H9 (cell line): ENCODE results near the gene ACAP3. TPM values are rescaled to one million over a fixed set of nuclear protein-coding genes. Genes with fewer than 3 reads are reported as not detected.
A peak's percentile ranks its signal among the peaks of the same experiment; 100 is the strongest.

Experiments
- DNase-seq: peaks from one replicate; pipeline ENCODE4 v3.0.0-alpha.2; 2017
- H2AFZ ChIP-seq: one replicate; pipeline ENCODE4 v1.6.1; 2013; ENCODE audit warnings: mild to moderate bottlenecking, low read length, control low read depth, moderate library complexity
- H2AK5ac ChIP-seq: 2 replicates; pipeline ENCODE4 v1.6.1; 2013; ENCODE audit warnings: low read length, control low read depth, mixed read lengths; ENCODE audit not compliant: insufficient read length
- H2BK120ac ChIP-seq: one replicate; pipeline ENCODE4 v1.6.1; 2013; ENCODE audit warnings: low read depth, mild to moderate bottlenecking, low read length, control low read depth, inconsistent platforms; ENCODE audit not compliant: poor library complexity, severe bottlenecking
- H2BK12ac ChIP-seq: 2 replicates; pipeline ENCODE4 v1.6.1; 2013; ENCODE audit warnings: low read length, control low read depth, mixed read lengths, low read depth; ENCODE audit not compliant: insufficient read length
- H2BK15ac ChIP-seq: 2 replicates; pipeline ENCODE4 v1.6.1; 2013; ENCODE audit warnings: low read depth, low read length, control low read depth
- H2BK20ac ChIP-seq: one replicate; pipeline ENCODE4 v1.6.1; 2013; ENCODE audit warnings: low read depth, mild to moderate bottlenecking, low read length, control low read depth, inconsistent platforms; ENCODE audit not compliant: poor library complexity, severe bottlenecking
- H2BK5ac ChIP-seq: 2 replicates; pipeline ENCODE4 v1.6.1; 2013; ENCODE audit warnings: low read length, control low read depth, mixed read lengths; ENCODE audit not compliant: insufficient read length
- H3K14ac ChIP-seq: 2 replicates; pipeline ENCODE4 v1.6.1; 2013; ENCODE audit warnings: low read length, control low read depth; ENCODE audit not compliant: insufficient read depth
- H3K18ac ChIP-seq: 2 replicates; pipeline ENCODE4 v1.6.1; 2013; ENCODE audit warnings: low read depth, mild to moderate bottlenecking, mixed read lengths, low read length, control low read depth; ENCODE audit not compliant: insufficient read length
- H3K23ac ChIP-seq: 2 replicates; pipeline ENCODE4 v1.6.1; 2013; ENCODE audit warnings: low read length, control low read depth, mixed read lengths, low read depth; ENCODE audit not compliant: insufficient read length
- H3K23me2 ChIP-seq: 2 replicates; pipeline ENCODE4 v1.6.1; 2013; ENCODE audit warnings: low read depth, mild to moderate bottlenecking, mixed read lengths, low read length, control low read depth; ENCODE audit not compliant: insufficient read length, poor library complexity, severe bottlenecking
- H3K27ac ChIP-seq: 2 replicates; pipeline ENCODE4 v1.5.1; 2013; ENCODE audit warnings: low read length, control low read depth, mixed read lengths, low read depth; ENCODE audit not compliant: insufficient read length
- H3K27me3 ChIP-seq: 2 replicates; pipeline ENCODE4 v1.6.1; 2013; ENCODE audit warnings: low read length, control low read depth, inconsistent platforms; ENCODE audit not compliant: insufficient read depth
- H3K4ac ChIP-seq: 2 replicates; pipeline ENCODE4 v1.6.1; 2013; ENCODE audit warnings: low read depth, mild to moderate bottlenecking, control low read depth, inconsistent platforms, low read length, moderate library complexity
- H3K4me1 ChIP-seq: 2 replicates; pipeline ENCODE4 v1.6.1; 2013; ENCODE audit warnings: low read length, control low read depth, inconsistent platforms; ENCODE audit not compliant: insufficient read depth
- H3K4me2 ChIP-seq: 2 replicates; pipeline ENCODE4 v1.6.1; 2013; ENCODE audit warnings: low read length, control low read depth, mixed read lengths; ENCODE audit not compliant: insufficient read length, insufficient read depth
- H3K56ac ChIP-seq: 2 replicates; pipeline ENCODE4 v1.6.1; 2013; ENCODE audit warnings: low read depth, mild to moderate bottlenecking, mixed read lengths, low read length, control low read depth; ENCODE audit not compliant: insufficient read length
- H3K79me1 ChIP-seq: 2 replicates; pipeline ENCODE4 v1.6.1; 2013; ENCODE audit warnings: low read depth, mild to moderate bottlenecking, moderate library complexity, low read length, control low read depth, inconsistent platforms; ENCODE audit not compliant: insufficient read depth, poor library complexity, severe bottlenecking
- H3K79me2 ChIP-seq: 2 replicates; pipeline ENCODE4 v1.6.1; 2013; ENCODE audit warnings: low read length, control low read depth, inconsistent platforms; ENCODE audit not compliant: insufficient read depth
- H3K9ac ChIP-seq: 2 replicates; pipeline ENCODE4 v1.6.1; 2013; ENCODE audit warnings: low read length, control low read depth, mixed read lengths; ENCODE audit not compliant: insufficient read length; ENCODE audit errors: extremely low read depth
- H3K9me3 ChIP-seq: one replicate; pipeline ENCODE4 v1.6.1; 2013; ENCODE audit warnings: low read depth, low read length, inconsistent platforms; ENCODE audit not compliant: control insufficient read depth
- H3T11ph ChIP-seq: one replicate; pipeline ENCODE4 v1.6.1; 2013; ENCODE audit warnings: mild to moderate bottlenecking, low read length, control low read depth, inconsistent platforms
- H4K20me1 ChIP-seq: one replicate; pipeline ENCODE4 v1.6.1; 2013; ENCODE audit not compliant: control insufficient read depth, insufficient read length, insufficient read depth
- H4K5ac ChIP-seq: 2 replicates; pipeline ENCODE4 v1.6.1; 2013; ENCODE audit warnings: low read depth, mild to moderate bottlenecking, mixed read lengths, low read length, control low read depth; ENCODE audit not compliant: insufficient read length
- H4K8ac ChIP-seq: replicated peaks from 2 replicates; pipeline ENCODE4 v1.6.1; 2013; ENCODE audit warnings: low read length, control low read depth, mixed read lengths, low read depth; ENCODE audit not compliant: insufficient read length
- H4K91ac ChIP-seq: 2 replicates; pipeline ENCODE4 v1.6.1; 2013; ENCODE audit warnings: low read depth, mild to moderate bottlenecking, moderate library complexity, mixed read lengths, low read length, control low read depth; ENCODE audit not compliant: insufficient read length
- H3K27ac Mint-ChIP-seq, 3 experiments: 2 replicates in 2 of 3; 3 replicates in 1 of 3; pipeline ENCODE4 v1.8.0; 2020 to 2021; ENCODE audit warnings: mixed read lengths in 3 of 3, mild to moderate bottlenecking in 1 of 3, moderate library complexity in 1 of 3
- H3K27me3 Mint-ChIP-seq: 2 replicates; pipeline ENCODE4 v1.8.0; 2021; ENCODE audit warnings: low read depth, mild to moderate bottlenecking, moderate library complexity, mixed read lengths
- H3K36me3 Mint-ChIP-seq, 3 experiments: 2 replicates in 2 of 3; 3 replicates in 1 of 3; pipeline ENCODE4 v1.8.0; 2020 to 2021; ENCODE audit warnings: low read depth in 3 of 3, mixed read lengths in 3 of 3; ENCODE audit not compliant: insufficient read depth in 1 of 3
- H3K4me1 Mint-ChIP-seq, 2 experiments: 2 replicates each; pipeline ENCODE4 v1.8.0; 2020; ENCODE audit warnings: mixed read lengths in 2 of 2
- H3K4me3 Mint-ChIP-seq, 2 experiments: 2 replicates in 1 of 2; 3 replicates in 1 of 2; pipeline ENCODE4 v1.8.0; 2020 to 2021; ENCODE audit warnings: mild to moderate bottlenecking in 2 of 2, mixed read lengths in 2 of 2, moderate library complexity in 1 of 2
- H3K9me3 Mint-ChIP-seq, 2 experiments: 2 replicates in 1 of 2; 3 replicates in 1 of 2; pipeline ENCODE4 v1.8.0; 2020; ENCODE audit warnings: mild to moderate bottlenecking in 2 of 2, mixed read lengths in 2 of 2, moderate library complexity in 1 of 2
- CTCF ChIP-seq: fragments of 200-600 bp; sonication (generic); conservative IDR thresholded peaks from 3 replicates; pipeline ENCODE4 v1.8.0; 2021; ENCODE audit warnings: antibody characterized with exemption, mild to moderate bottlenecking
- WGBS: extraction: QIAGEN DNeasy Blood & Tissue Kit; methylation state at CpG from one replicate; pipeline ENCODE4 v1.1.7; 2013; ENCODE audit warnings: missing lambda C conversion rate, low lambda C conversion rate, mixed read lengths; ENCODE audit not compliant: insufficient read length; ENCODE audit errors: extremely low coverage; 5-methylcytosine and 5-hydroxymethylcytosine counted together
- total RNA-seq: library from RNA; stranded (reverse); gene quantifications from 2 replicates; pipeline ENCODE4 v1.2.1, GENCODE V29; 2021

ACAP3 gene
- total RNA-seq, 1 experiment from 2014 or later: 41.4 TPM

- Histone ChIP-seq H4K8ac (no peak overlapping the region), H3K4me2 (no peak overlapping the region), H3K4ac (no peak overlapping the region), H2AFZ (no peak overlapping the region), H4K5ac (no peak overlapping the region), H3T11ph (no peak overlapping the region), H3K79me1 (peaks cover 8% of the 10 kb centered on the region), H2BK12ac (no peak overlapping the region), H3K18ac (no peak overlapping the region), H4K91ac (no peak overlapping the region), H2BK20ac (no peak overlapping the region), H4K20me1 (peaks cover 5% of the 10 kb centered on the region), H3K79me2 (peaks cover 17% of the 10 kb centered on the region; the same call in 1 of the 2 replicates), H3K9me3 (no peaks in the 10 kb centered on the region), H3K9ac (no peak overlapping the region), H2BK5ac (no peak overlapping the region), H3K23ac (no peak overlapping the region), H2AK5ac (no peak overlapping the region), H3K56ac (no peak overlapping the region), H3K27me3 (no peaks in the 10 kb centered on the region), H2BK15ac (no peak overlapping the region), H3K23me2 (peaks cover 8% of the 10 kb centered on the region), H3K27ac (no peak overlapping the region), H3K4me1 (no peaks in the 10 kb centered on the region), H3K14ac (no peak overlapping the region), H2BK120ac (no peak overlapping the region)
- H3K27ac Mint-ChIP-seq: peak overlapping the region in 1 of 3 experiments; percentile 78; a peak in 1 of 7 replicates
- no CpG with 5 or more reads among the region's 14 CpGs for WGBS
- TF ChIP-seq CTCF: no peak
- no peaks in the 10 kb centered on the region for H3K27me3 Mint-ChIP-seq
- no peak for DNase-seq
- H3K4me3 Mint-ChIP-seq: peak overlapping the region; percentile 71 to 80
- peaks cover 13 to 37% (median 32%) of the 10 kb centered on the region in 3 experiments; a peak in 6 of 7 replicates for H3K36me3 Mint-ChIP-seq
- peaks cover 2 to 14% of the 10 kb centered on the region in 2 experiments for H3K4me1 Mint-ChIP-seq
- no peaks in the 10 kb centered on the region for H3K9me3 Mint-ChIP-seq
These were observed 14.7 kb upstream of the ACAP3 start for GRCh38 chr1:1322418-1322817.
